KOPT-K1 (cell line): Measurements from ENCODE around the gene ACE.

Experiments used
- H3K27ac ChIP-seq: fragments of 200-600 bp; sonication (generic); 2 replicates; pipeline ENCODE4 v1.5.1; 2016; ENCODE audit warnings: antibody characterized with exemption, mild to moderate bottlenecking, low read depth, low read length; ENCODE audit not compliant: poor library complexity, severe bottlenecking
- H3K36me3 ChIP-seq: fragments of 200-600 bp; sonication (generic); 2 replicates; pipeline ENCODE4 v1.5.1; 2017; ENCODE audit warnings: antibody characterized with exemption, mild to moderate bottlenecking, low read length, moderate library complexity; ENCODE audit not compliant: insufficient read depth
- H3K9me3 ChIP-seq: fragments of 200-600 bp; sonication (generic); 2 replicates; pipeline ENCODE4 v1.5.1; 2017; ENCODE audit warnings: antibody characterized with exemption, low read length, mild to moderate bottlenecking; ENCODE audit not compliant: insufficient read depth, poor library complexity, severe bottlenecking

The ACE gene

DNA sequence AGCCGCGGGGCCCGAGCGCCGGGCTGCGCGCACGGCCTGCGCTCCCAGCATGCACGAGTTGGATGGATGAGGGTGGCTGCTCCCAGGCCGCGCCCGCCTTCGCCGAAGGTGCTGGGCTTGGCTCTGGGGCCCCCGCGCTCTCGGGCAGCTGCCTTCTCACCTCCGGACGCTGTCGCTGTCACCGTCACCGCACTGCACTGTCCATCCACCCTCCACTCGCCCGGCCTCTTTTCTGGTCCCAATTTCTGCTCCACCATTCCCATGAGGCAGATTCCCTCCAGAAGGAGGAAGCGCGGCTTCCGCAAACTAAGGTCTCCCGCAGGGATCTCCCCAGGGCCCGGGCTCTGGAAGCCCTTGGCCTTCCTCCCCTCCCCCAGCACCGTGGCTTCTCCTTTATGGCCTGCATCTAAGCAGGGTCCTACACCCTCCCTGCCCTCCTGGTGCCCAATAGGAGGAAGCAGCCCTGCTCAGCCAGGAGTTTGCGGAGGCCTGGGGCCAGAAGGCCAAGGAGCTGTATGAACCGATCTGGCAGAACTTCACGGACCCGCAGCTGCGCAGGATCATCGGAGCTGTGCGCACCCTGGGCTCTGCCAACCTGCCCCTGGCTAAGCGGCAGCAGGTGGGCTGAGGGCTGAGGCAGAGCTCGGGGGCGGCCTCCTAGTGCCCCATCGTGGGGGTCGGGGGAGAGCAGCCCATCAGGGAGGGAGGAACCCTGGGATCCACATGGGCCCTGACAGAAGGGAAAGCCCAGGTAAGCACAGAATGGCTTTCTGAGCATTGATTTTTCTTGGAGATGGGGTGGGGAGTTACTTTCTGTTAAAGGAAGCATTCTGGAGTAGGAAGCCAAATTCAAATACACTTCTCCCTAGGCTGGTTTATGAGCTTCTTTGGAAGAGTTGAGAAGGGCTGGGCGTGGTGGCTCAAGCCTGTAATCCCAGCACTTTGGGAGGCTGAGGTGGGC, 899 bp downstream of the ACE start:
- H3K27ac ChIP-seq = no peak overlapping the region

GRCh38 chr17:63478814-63479494, 2.1 kb downstream of the ACE start:
- Histone ChIP-seq H3K9me3 (no peaks in the 10 kb centered on the region), H3K27ac (no peak overlapping the region), H3K36me3 (no peaks in the 10 kb centered on the region)

More for the DNA sequence above, 899 bp downstream of the ACE start:
- Histone ChIP-seq H3K36me3 (no peaks in the 10 kb centered on the region), H3K9me3 (no peaks in the 10 kb centered on the region)

DNA sequence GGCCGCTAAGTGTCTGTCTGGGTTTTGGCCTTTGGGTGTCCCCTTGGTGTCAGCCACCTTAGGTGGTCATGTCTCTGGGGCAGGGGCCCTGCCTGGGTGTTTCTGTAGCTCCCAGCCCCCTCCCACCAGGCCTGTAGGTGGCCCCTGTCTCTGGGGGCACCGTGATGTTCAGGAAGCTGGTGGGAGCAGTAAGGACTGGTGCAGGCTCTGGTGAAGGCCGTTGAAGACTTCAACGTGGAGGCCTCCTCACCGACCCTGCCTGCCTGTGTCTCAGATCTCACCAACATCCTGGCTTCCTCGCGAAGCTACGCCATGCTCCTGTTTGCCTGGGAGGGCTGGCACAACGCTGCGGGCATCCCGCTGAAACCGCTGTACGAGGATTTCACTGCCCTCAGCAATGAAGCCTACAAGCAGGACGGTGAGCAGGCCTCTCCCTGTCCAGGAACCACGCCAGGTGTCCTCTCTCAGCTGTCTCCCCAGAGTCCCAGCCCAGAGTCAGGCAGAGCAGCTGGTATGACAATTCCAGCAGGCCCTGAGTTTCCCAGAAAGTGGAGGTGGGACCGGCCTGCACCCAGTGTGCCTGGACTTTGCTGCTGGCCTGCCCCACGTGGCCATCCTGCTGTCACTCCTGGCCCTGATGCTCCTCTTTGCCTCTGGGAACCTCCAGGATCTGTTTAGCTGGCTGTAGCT, 2.8 kb downstream of the ACE start:
- Histone ChIP-seq H3K36me3 (no peaks in the 10 kb centered on the region), H3K27ac (no peak overlapping the region), H3K9me3 (no peaks in the 10 kb centered on the region)

DNA sequence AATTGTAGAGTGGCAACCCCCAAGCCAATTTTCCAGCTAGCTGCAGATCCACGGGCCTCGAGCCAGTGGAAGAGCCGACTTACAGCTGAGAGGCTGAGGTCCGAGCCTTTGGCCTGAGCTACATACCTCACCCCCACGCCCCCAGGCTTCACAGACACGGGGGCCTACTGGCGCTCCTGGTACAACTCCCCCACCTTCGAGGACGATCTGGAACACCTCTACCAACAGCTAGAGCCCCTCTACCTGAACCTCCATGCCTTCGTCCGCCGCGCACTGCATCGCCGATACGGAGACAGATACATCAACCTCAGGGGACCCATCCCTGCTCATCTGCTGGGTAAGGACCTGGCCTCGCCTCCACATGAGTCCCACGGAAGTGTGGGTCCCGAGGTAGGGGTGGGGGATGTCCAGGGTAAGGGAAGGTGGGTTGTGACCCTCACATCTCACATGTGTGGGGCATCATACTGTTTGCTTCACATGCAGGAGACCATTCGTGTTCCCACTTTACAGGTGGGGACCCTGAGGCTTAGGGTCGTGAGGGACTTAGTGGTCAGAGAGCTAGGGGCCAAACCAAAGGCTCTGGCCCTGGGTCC, 3.4 kb downstream of the ACE start:
- Histone ChIP-seq H3K9me3 (no peaks in the 10 kb centered on the region), H3K27ac (no peak overlapping the region), H3K36me3 (no peaks in the 10 kb centered on the region)

DNA sequence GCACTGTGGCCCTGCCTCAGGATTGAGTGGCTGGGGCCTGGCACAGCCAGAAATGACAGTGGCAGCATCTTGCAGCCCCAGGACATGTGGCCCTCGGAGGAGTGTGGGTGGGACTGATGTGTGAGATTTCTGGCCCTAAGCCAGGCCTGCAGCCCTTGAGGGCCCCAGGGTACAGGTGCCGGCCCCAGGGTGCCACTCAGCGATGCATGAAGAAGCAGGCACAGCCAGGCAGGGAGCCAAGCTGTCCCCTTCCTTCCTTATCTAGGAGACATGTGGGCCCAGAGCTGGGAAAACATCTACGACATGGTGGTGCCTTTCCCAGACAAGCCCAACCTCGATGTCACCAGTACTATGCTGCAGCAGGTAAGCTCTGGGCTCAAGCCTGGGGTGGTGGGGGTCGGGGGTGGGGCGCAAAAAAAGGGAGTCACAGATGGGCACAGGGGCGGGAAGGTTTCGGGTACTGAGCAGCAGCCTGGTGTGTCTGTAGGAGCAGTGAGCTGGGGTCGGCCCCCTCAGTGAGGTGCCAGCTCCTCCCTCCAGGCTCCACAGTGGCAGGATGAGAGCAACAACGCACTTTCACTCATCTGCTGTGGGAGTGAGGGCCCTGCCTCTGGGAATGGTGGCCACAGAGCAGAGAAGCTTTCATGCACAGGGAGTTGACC, 4.1 kb downstream of the ACE start:
- Histone ChIP-seq H3K27ac (no peak overlapping the region), H3K36me3 (no peaks in the 10 kb centered on the region), H3K9me3 (no peaks in the 10 kb centered on the region)

DNA sequence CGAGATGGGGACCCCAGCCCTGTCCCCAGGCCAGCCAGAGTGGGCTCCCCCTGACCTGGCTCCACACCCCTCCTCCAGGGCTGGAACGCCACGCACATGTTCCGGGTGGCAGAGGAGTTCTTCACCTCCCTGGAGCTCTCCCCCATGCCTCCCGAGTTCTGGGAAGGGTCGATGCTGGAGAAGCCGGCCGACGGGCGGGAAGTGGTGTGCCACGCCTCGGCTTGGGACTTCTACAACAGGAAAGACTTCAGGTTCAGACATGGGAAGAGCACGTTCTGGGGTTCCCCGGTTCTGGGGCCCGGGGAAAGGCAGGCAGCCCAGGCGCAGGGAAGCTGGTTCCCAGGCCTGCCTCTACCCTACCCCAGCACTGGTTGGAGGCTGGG, 4.6 kb downstream of the ACE start:
- no peak overlapping the region for H3K27ac ChIP-seq
- no peaks in the 10 kb centered on the region for H3K9me3 ChIP-seq
- H3K36me3 ChIP-seq = no peaks in the 10 kb centered on the region

GRCh38 chr17:63482509-63482908, 5.6 kb downstream of the ACE start:
- no peaks in the 10 kb centered on the region for H3K9me3 ChIP-seq
- no peaks in the 10 kb centered on the region for H3K36me3 ChIP-seq
- H3K27ac ChIP-seq = no peak overlapping the region

GRCh38 chr17:63483038-63483437, 6.2 kb downstream of the ACE start:
- Histone ChIP-seq H3K36me3 (no peaks in the 10 kb centered on the region), H3K27ac (no peak overlapping the region), H3K9me3 (no peaks in the 10 kb centered on the region)

DNA sequence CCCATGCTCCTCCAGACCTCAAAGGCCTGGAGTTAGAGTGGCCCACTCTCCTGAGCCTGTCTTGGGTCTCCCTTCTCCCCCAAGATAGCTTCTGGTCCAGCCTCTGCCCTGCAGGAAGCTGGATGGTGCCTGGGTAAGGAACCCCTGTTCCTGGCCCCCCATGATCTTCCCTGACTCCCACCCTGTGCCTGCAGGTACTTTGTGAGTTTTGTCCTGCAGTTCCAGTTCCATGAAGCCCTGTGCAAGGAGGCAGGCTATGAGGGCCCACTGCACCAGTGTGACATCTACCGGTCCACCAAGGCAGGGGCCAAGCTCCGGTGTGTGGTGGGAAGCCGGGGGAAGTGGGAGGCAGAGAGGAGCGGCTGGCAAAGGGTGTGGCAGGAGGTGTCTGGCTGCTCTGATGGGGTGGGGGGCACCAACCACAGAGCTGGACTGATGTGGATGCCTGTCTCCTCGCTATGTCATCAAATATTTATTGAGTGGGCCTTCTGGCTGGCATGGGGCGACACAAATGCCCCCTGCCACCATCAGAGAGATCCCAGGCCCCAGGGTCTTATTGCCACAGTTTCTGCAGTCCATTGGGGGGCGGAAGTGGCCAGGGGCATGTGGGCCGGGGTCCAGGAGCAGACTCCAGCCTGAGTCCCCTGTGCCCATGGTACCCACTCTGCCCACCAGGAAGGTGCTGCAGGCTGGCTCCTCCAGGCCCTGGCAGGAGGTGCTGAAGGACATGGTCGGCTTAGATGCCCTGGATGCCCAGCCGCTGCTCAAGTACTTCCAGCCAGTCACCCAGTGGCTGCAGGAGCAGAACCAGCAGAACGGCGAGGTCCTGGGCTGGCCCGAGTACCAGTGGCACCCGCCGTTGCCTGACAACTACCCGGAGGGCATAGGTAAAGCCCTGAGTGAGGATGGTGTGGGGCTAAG, 7.1 kb downstream of the ACE start:
- Histone ChIP-seq H3K36me3 (no peaks in the 10 kb centered on the region), H3K9me3 (no peaks in the 10 kb centered on the region)

DNA sequence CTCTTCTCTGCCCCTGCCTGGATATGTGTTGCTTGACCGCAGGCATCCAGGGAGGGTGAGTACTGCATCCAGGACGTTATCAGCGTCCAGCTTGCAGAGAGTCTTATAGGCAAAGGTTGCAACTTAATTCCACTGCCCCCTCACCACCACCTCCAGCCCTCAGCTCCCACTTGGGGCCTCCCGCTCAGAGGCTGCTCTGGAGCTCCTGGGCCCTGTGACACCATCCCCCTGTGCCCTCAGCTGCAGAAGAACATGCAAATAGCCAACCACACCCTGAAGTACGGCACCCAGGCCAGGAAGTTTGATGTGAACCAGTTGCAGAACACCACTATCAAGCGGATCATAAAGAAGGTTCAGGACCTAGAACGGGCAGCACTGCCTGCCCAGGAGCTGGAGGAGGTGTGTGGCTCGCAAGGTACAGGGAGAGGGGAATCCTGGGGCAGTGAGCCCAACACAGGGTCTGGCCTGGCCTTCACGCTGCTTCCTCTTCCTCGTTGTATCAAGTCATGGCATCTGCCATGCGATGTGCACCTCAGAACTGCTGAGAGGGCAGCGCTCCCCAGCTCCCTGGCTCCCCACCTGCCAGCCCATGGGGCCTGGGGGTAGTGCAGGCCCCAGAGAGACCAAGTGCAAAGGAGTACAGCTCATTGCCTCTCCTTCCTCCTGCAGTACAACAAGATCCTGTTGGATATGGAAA, 9.6 kb downstream of the ACE start:
- Histone ChIP-seq H3K9me3 (no peaks in the 10 kb centered on the region), H3K27ac (no peak overlapping the region), H3K36me3 (no peaks in the 10 kb centered on the region)

More for the DNA sequence above, 7.1 kb downstream of the ACE start:
- H3K27ac ChIP-seq = no peak overlapping the region

DNA sequence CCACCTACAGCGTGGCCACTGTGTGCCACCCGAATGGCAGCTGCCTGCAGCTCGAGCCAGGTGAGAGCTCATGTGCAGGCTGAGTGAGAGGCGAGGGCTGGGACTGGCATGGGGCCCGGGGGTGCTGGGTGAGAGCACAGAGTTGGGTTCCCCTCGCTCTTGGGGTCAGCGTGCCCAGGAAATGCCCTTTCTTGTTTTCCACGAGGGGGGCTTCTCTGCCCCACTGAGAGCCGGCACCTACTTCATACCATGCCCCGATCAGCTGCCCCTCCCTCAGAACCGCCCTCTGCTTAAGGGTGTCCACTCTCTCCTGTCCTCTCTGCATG, 10.1 kb downstream of the ACE start:
- Histone ChIP-seq H3K36me3 (no peaks in the 10 kb centered on the region), H3K9me3 (no peaks in the 10 kb centered on the region), H3K27ac (no peak overlapping the region)

GRCh38 chr17:63488851-63489250, 12.0 kb downstream of the ACE start:
- no peaks in the 10 kb centered on the region for H3K36me3 ChIP-seq
- no peak overlapping the region for H3K27ac ChIP-seq
- no peaks in the 10 kb centered on the region for H3K9me3 ChIP-seq

DNA sequence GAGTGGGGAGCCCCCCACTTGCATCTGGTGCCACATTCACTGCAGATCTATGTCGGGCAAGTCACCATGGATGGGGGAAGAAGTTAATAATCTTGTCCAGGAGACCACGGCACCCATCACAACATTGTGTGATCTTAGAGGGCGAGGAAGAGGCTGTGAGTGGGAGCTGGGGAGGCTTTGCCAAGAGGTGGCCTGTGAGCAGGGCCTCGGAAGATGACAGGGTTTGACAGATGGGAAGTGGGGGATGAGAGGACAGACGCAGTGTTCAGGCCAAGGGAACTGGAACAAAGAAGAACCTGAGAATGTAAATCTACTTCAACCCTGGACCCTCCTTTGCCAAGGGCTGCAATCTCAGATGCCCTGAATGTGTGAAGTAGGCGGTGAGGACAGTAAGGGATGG, 12.4 kb downstream of the ACE start:
- Histone ChIP-seq H3K27ac (no peak overlapping the region), H3K36me3 (no peaks in the 10 kb centered on the region), H3K9me3 (no peaks in the 10 kb centered on the region)
